Spleen (tissue), 11 donors: ENCODE results near the gene NIPSNAP3A. TPM values are rescaled to one million over a fixed set of nuclear protein-coding genes. Genes with fewer than 3 reads are reported as not detected.
A peak's percentile ranks its signal among the peaks of the same experiment; 100 is the strongest.

ENCODE experiments used
- DNase-seq: peaks from one replicate; pipeline ENCODE4 v3.0.0-alpha.2; 2020
- H3K27ac ChIP-seq, 8 donors: fragments of 200-600 bp; sonication (generic) in 7 of 8; 1 replicate in 4 of 8; 2 replicates in 4 of 8; pipeline versions ENCODE4 v1.5.0 to v1.8.0; 2016 to 2021; ENCODE audit warnings: inconsistent platforms in 4 of 8, mild to moderate bottlenecking in 4 of 8, moderate library complexity in 1 of 8
- H3K27me3 ChIP-seq, 7 donors: fragments of 200-600 bp; sonication (generic) in 6 of 7; replicated peaks in 1 of 7; 1 replicate in 4 of 7; 2 replicates in 3 of 7; pipeline versions ENCODE4 v1.5.0 to v1.8.0; 2016 to 2021; ENCODE audit warnings: inconsistent platforms in 3 of 7, mild to moderate bottlenecking in 1 of 7
- H3K36me3 ChIP-seq, 6 donors: fragments of 200-600 bp; sonication (generic) in 5 of 6; 1 replicate in 4 of 6; 2 replicates in 2 of 6; pipeline versions ENCODE4 v1.5.0 to v1.8.0; 2016 to 2021; ENCODE audit warnings: inconsistent platforms in 2 of 6
- H3K4me1 ChIP-seq, 6 donors: fragments of 200-600 bp; sonication (generic) in 5 of 6; 1 replicate in 3 of 6; 2 replicates in 3 of 6; pipeline versions ENCODE4 v1.5.0 to v1.8.0; 2016 to 2021; ENCODE audit warnings: inconsistent platforms in 3 of 6
- H3K4me3 ChIP-seq, 8 donors: fragments of 200-600 bp; sonication (generic) in 7 of 8; 1 replicate in 4 of 8; 2 replicates in 4 of 8; pipeline versions ENCODE4 v1.5.0 to v1.8.0; 2016 to 2021; ENCODE audit warnings: inconsistent platforms in 4 of 8, mild to moderate bottlenecking in 4 of 8, moderate library complexity in 2 of 8
- H3K9me3 ChIP-seq, 8 donors: fragments of 200-600 bp; sonication (generic) in 7 of 8; 1 replicate in 4 of 8; 2 replicates in 4 of 8; pipeline versions ENCODE4 v1.5.0 to v1.8.0; 2016 to 2021; ENCODE audit warnings: inconsistent platforms in 4 of 8
- POLR2A ChIP-seq, 3 donors: fragments of 450-650 bp; IDR thresholded peaks; one replicate each; pipeline ENCODE4 v1.5.1; 2017; ENCODE audit warnings: antibody characterized with exemption in 3 of 3, mild to moderate bottlenecking in 1 of 3
- POLR2AphosphoS5 ChIP-seq, 3 donors: sonication (generic); formaldehyde crosslinking; IDR thresholded peaks; one replicate each; pipeline ENCODE4 v1.5.1; 2017; ENCODE audit warnings: antibody characterized with exemption in 3 of 3
- WGBS, 5 donors: extraction: QIAGEN DNeasy Blood & Tissue Kit in 3 of 5; methylation state at CpG; one replicate each; pipeline versions ENCODE4 v1.1.5 to v1.1.7; 2013 to 2018; 5-methylcytosine and 5-hydroxymethylcytosine counted together
- intact Hi-C: fragments of 100-400 bp; cut with DNase I; formaldehyde crosslinking; loops from one replicate; pipeline ENCODE4 v1.15.0; 2023; ENCODE audit warnings: low total_unique reads
- polyA plus RNA-seq, 3 donors: library from polyadenylated mRNA; stranded (reverse); fragments of 200-250 nt; gene quantifications; one replicate each; pipeline ENCODE4 v1.2.1, GENCODE V29; 2013
- total RNA-seq, 7 donors: library from RNA; depleted of rRNA in 3 of 7; stranded (reverse); fragments of >200 nt in 3 of 7; fragmentation: NEBNext Ultra II Directional in 4 of 7; extraction: Animal tissue kit (Norgen Biotek cat#: 25700) in 4 of 7; gene quantifications; one replicate each; pipeline versions ENCODE4 v1.1.0 to v1.2.1, GENCODE V29; 2016 to 2021
- TF ChIP-seq, protein P1 (sequence below), 11 experiments: fragments of 200-600 bp in 7 of 11; fragments of 450-650 bp in 4 of 11; sonication (generic) in 4 of 11; IDR thresholded peaks in 8 of 11; conservative IDR thresholded peaks in 3 of 11; 1 replicate in 7 of 11; 2 replicates in 4 of 11; pipeline versions ENCODE4 v1.4.0 to v1.8.0; 2016 to 2021; ENCODE audit warnings: antibody characterized with exemption in 11 of 11, inconsistent platforms in 4 of 11, mild to moderate bottlenecking in 1 of 11
- donor health status: healthy with polysubstance abuse.
- donor health status: DM: no; HTN: no; CAD: no; lungs with moderate emphysema.
- donor health status: DM: no; HTN: no; CAD: no.
- donor health status: Bipolar disorder and iron deficiency.
- donor health status: healthy.
- donor health status: DM: no; HTN: no; CAD: no.
- donor health status: DM: yes; HTN: yes; CAD: no.

Gene NIPSNAP3A
- total and polyA plus RNA-seq, 10 donors: 17.2 to 28.5 (median 23.4) TPM

DNA sequence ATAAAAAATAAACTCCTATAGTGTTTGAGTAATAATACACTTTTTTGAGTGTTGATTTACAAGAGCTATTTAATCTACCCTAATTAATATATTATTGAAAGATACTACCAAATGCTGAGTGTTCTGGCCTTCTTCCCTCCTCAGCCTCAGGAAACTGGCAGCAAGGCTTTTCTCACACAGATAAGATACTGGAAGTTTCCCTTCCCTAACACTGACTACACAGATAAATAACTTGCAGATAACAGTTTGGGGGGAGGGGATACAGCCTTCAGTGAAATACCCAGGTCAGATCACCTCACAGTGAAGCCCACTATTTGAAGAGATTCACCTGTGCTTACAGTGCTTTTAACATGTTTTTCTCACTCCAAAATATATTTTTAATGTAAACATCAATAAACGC lies 1.6 kb upstream of the NIPSNAP3A start:
- no peak overlapping the region for H3K4me3 ChIP-seq
- peaks cover 0 to 1% (median under 1%) of the 10 kb centered on the region in 6 donors for H3K36me3 ChIP-seq
- H3K9me3 ChIP-seq: no peaks in the 10 kb centered on the region
- peaks cover 11 to 49% (median 26%) of the 10 kb centered on the region in 6 donors for H3K4me1 ChIP-seq
- DNase-seq: no peak
- TF ChIP-seq POLR2AphosphoS5 (IDR thresholded peaks at IDR 0.05) (no peak), POLR2A (IDR thresholded peaks at IDR 0.05) (no peak)
- TF ChIP-seq, protein P1, sequence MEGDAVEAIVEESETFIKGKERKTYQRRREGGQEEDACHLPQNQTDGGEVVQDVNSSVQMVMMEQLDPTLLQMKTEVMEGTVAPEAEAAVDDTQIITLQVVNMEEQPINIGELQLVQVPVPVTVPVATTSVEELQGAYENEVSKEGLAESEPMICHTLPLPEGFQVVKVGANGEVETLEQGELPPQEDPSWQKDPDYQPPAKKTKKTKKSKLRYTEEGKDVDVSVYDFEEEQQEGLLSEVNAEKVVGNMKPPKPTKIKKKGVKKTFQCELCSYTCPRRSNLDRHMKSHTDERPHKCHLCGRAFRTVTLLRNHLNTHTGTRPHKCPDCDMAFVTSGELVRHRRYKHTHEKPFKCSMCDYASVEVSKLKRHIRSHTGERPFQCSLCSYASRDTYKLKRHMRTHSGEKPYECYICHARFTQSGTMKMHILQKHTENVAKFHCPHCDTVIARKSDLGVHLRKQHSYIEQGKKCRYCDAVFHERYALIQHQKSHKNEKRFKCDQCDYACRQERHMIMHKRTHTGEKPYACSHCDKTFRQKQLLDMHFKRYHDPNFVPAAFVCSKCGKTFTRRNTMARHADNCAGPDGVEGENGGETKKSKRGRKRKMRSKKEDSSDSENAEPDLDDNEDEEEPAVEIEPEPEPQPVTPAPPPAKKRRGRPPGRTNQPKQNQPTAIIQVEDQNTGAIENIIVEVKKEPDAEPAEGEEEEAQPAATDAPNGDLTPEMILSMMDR (IDR thresholded peaks at IDR 0.05 in 8 of 11, conservative IDR thresholded peaks at IDR 0.05 in 3 of 11): no peak
- H3K27me3 ChIP-seq: no peaks in the 10 kb centered on the region
- intact Hi-C loops: no loop called here
- no peak overlapping the region for H3K27ac ChIP-seq
- whole genome bisulfite sequencing, 5 donors: 70 to 81% (median 73%) methylated on average over 1 of the region's 1 CpG

DNA sequence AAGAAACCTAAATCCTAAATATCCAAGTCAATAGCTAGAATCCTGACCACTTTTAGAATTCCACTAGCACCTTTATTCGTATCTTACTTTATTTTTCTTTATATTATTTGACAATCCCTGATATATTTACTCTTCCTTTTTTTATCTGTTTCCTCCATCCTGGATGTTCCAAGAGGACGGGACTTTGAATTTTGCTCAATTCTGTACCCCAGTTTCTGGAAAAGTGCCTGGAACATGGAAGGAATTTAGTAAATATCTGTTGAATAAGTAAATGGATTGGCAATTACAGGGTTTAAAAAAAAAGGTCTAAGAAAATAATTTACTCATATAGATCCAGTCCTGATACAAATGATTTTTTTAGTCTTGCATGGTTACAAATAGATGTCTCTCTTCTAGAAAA lies 1.2 kb upstream of the NIPSNAP3A start:
- 55 to 74% (median 66%) methylated on average over 2 of the region's 2 CpGs for WGBS, 5 donors
- no peak for DNase-seq
- no peak overlapping the region for H3K4me3 ChIP-seq
- peak overlapping the region in 1 of 8 donors; percentile 97 for H3K27ac ChIP-seq
- no peaks in the 10 kb centered on the region for H3K27me3 ChIP-seq
- peaks cover 11 to 47% (median 26%) of the 10 kb centered on the region in 6 donors for H3K4me1 ChIP-seq
- H3K36me3 ChIP-seq: peaks cover 0 to 6% (median 2%) of the 10 kb centered on the region in 6 donors
- TF ChIP-seq POLR2A (IDR thresholded peaks at IDR 0.05) (no peak), POLR2AphosphoS5 (IDR thresholded peaks at IDR 0.05) (no peak)
- TF ChIP-seq, protein P1 (IDR thresholded peaks at IDR 0.05 in 8 of 11, conservative IDR thresholded peaks at IDR 0.05 in 3 of 11): no peak
- H3K9me3 ChIP-seq: no peaks in the 10 kb centered on the region
- intact Hi-C loops: no loop called here

DNA sequence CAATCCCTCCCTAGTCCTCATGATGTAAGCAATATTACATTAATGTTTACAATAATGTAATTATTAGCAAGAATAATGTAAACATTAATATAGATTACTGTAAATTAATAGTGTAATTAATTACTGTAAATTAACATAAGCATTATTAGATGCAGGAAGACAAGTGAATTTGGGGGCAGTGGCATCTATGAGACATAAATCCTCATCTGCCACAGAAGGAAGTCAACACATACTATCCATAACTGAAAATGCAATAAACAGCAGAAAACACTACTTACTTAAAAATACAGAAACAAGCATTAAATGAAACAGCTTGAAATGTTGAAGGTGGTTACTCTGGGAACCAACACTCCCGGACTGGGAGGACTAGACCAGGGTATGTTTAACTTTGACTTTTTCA lies 685 bp upstream of the NIPSNAP3A start:
- Histone ChIP-seq H3K36me3 (peaks cover 0 to 11% (median 5%) of the 10 kb centered on the region in 6 donors), H3K4me3 (peak overlapping the region; percentile 68 to 87 (median 79)), H3K27ac (peak overlapping the region; percentile 88 to 97 (median 96)), H3K27me3 (no peaks in the 10 kb centered on the region), H3K4me1 (peaks cover 11 to 46% (median 26%) of the 10 kb centered on the region in 6 donors), H3K9me3 (no peaks in the 10 kb centered on the region)
- no peak for DNase-seq
- no peak for TF ChIP-seq POLR2AphosphoS5 (IDR thresholded peaks at IDR 0.05)
- TF ChIP-seq POLR2A (IDR thresholded peaks at IDR 0.05): no peak
- intact Hi-C loops: no loop called here
- WGBS, 5 donors: 0 to 13% (median 3%) methylated on average over 1 of the region's 1 CpG

DNA sequence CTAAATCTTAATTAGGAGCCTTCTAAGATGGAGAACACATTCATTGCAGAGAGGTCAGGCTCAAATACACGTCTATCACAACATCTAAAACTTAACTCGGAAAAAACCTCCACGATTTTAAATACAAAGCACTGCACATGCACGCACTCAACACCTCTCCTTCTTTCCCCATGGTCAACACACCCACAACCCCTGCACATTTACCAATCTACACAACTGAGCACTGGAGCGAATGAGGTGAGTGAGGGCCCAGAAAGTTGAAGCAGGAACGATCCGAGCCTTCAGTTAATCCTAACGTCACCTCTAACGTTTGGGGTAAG lies 278 bp upstream of the NIPSNAP3A start:
- DNase-seq: no peak
- Histone ChIP-seq H3K36me3 (peaks cover 0 to 15% (median 6%) of the 10 kb centered on the region in 6 donors), H3K27me3 (no peaks in the 10 kb centered on the region), H3K27ac (peak overlapping the region; percentile 88 to 97 (median 96)), H3K9me3 (no peaks in the 10 kb centered on the region), H3K4me1 (peaks cover 11 to 46% (median 26%) of the 10 kb centered on the region in 6 donors), H3K4me3 (peak overlapping the region; percentile 68 to 87 (median 79))
- WGBS, 5 donors: 0 to 1% (median 0%) methylated on average over 9 of the region's 9 CpGs
- intact Hi-C loops: no loop called here
- TF ChIP-seq, protein P1 (IDR thresholded peaks at IDR 0.05 in 8 of 11, conservative IDR thresholded peaks at IDR 0.05 in 3 of 11): no peak
- no peak for TF ChIP-seq POLR2AphosphoS5 (IDR thresholded peaks at IDR 0.05)
- TF ChIP-seq POLR2A (IDR thresholded peaks at IDR 0.05): no peak
